Astrocyte (in vitro differentiated cells and primary cell): Measurements from ENCODE around the gene NOL4L. TPM values are rescaled to one million over a fixed set of nuclear protein-coding genes. Genes with fewer than 3 reads are reported as not detected.

Experiments used
- DNase-seq: peaks from one replicate; pipeline ENCODE4 v3.0.0-alpha.2; 2010; ENCODE audit warnings: low read depth
- FAIRE-seq: peaks from 2 replicates; lab custom pipeline; 2011; peaks lifted over from hg19 to GRCh38; lab: Jason Lieb, UNC
- H2AFZ ChIP-seq: 2 replicates; pipeline ENCODE4 v1.6.0; 2012; ENCODE audit warnings: low read depth, low read length, inconsistent platforms
- H3K27ac ChIP-seq: 2 replicates; pipeline ENCODE4 v1.5.1; 2011; ENCODE audit warnings: low read depth, low read length, inconsistent platforms
- H3K27me3 ChIP-seq: 2 replicates; pipeline ENCODE4 v1.6.0; 2011; ENCODE audit warnings: low read length, inconsistent platforms; ENCODE audit not compliant: insufficient read depth
- H3K36me3 ChIP-seq: 2 replicates; pipeline ENCODE4 v1.5.1; 2011; ENCODE audit warnings: low read length, inconsistent platforms; ENCODE audit not compliant: insufficient read depth
- H3K4me1 ChIP-seq: 2 replicates; pipeline ENCODE4 v1.5.1; 2011; ENCODE audit warnings: low read length, inconsistent platforms; ENCODE audit not compliant: insufficient read depth
- H3K4me2 ChIP-seq: 2 replicates; pipeline ENCODE4 v1.6.0; 2012; ENCODE audit warnings: low read length, inconsistent platforms
- H3K4me3 ChIP-seq: 2 replicates; pipeline ENCODE4 v1.5.1; 2011; ENCODE audit warnings: low read depth, mild to moderate bottlenecking, low read length, inconsistent platforms; ENCODE audit not compliant: insufficient read depth
- H3K79me2 ChIP-seq: 2 replicates; pipeline ENCODE4 v1.6.0; 2012; ENCODE audit warnings: mild to moderate bottlenecking, low read length, inconsistent platforms; ENCODE audit not compliant: insufficient read depth
- H3K9ac ChIP-seq: 2 replicates; pipeline ENCODE4 v1.6.0; 2012; ENCODE audit warnings: mild to moderate bottlenecking, low read length, inconsistent platforms
- H3K9me3 ChIP-seq: 2 replicates; pipeline ENCODE4 v1.5.1; 2012; ENCODE audit warnings: low read depth, mild to moderate bottlenecking, low read length, inconsistent platforms; ENCODE audit not compliant: insufficient read depth
- H4K20me1 ChIP-seq: 2 replicates; pipeline ENCODE4 v1.6.0; 2012; ENCODE audit warnings: low read length, inconsistent platforms; ENCODE audit not compliant: insufficient read depth
- H3K27ac Mint-ChIP-seq: one replicate; pipeline ENCODE4 v1.8.0; 2021; ENCODE audit warnings: mild to moderate bottlenecking, mixed read lengths; ENCODE audit not compliant: unreplicated experiment
- H3K27me3 Mint-ChIP-seq: one replicate; pipeline ENCODE4 v1.8.0; 2021; ENCODE audit warnings: low read depth, mixed read lengths; ENCODE audit not compliant: unreplicated experiment
- H3K36me3 Mint-ChIP-seq: one replicate; pipeline ENCODE4 v1.8.0; 2021; ENCODE audit warnings: low read depth, mixed read lengths; ENCODE audit not compliant: unreplicated experiment
- H3K4me1 Mint-ChIP-seq: one replicate; pipeline ENCODE4 v1.8.0; 2021; ENCODE audit warnings: low read depth, mixed read lengths; ENCODE audit not compliant: unreplicated experiment
- H3K4me3 Mint-ChIP-seq: one replicate; pipeline ENCODE4 v1.8.0; 2021; ENCODE audit warnings: mild to moderate bottlenecking, moderate library complexity, mixed read lengths; ENCODE audit not compliant: unreplicated experiment
- H3K9me3 Mint-ChIP-seq: one replicate; pipeline ENCODE4 v1.8.0; 2021; ENCODE audit warnings: mild to moderate bottlenecking, mixed read lengths; ENCODE audit not compliant: unreplicated experiment
- EZH2 ChIP-seq: IDR thresholded peaks from 2 replicates; pipeline ENCODE4 v1.6.1; 2012; ENCODE audit warnings: mild to moderate bottlenecking, low read length, inconsistent platforms; ENCODE audit not compliant: insufficient read depth
- total RNA-seq: library from RNA; stranded (reverse); gene quantifications from 2 replicates; pipeline ENCODE4 v1.2.1, GENCODE V29; 2021
- TF ChIP-seq, protein P1 (sequence below): IDR thresholded peaks from 2 replicates; pipeline ENCODE4 v1.5.1; 2011; ENCODE audit warnings: low read depth, mild to moderate bottlenecking, inconsistent platforms, low read length, moderate library complexity; ENCODE audit not compliant: insufficient read depth

The NOL4L gene
- total RNA-seq, 1 donor from 2014 or later: 35.5 TPM

DNA sequence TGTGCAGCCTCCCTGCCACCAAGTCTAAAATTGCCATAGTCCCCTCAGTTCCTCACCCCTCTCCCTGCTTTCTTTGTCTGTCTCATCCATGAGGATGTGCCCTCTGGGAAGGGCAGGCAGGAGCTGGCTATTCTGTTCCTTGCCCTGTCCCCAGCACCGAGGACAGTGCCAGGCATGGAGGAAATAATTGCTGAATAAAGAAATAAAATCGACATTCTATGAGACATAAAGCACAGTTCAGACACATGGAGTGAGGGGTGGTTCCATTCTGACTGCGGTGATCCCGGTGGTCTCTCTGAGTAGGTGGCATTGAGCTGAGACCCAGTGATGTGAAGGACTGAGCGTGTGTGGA is 23.5 kb upstream of the NOL4L start:
- peaks cover 7% of the 10 kb centered on the region for H3K4me1 Mint-ChIP-seq
- Histone ChIP-seq H3K27ac (no peak overlapping the region), H3K9me3 (no peaks in the 10 kb centered on the region), H3K9ac (no peak overlapping the region), H3K36me3 (no peaks in the 10 kb centered on the region), H2AFZ (no peak overlapping the region), H3K4me1 (no peaks in the 10 kb centered on the region), H3K27me3 (peaks cover 22% of the 10 kb centered on the region), H3K79me2 (no peaks in the 10 kb centered on the region), H4K20me1 (no peaks in the 10 kb centered on the region), H3K4me3 (no peak overlapping the region), H3K4me2 (no peak overlapping the region)
- H3K36me3 Mint-ChIP-seq: no peaks in the 10 kb centered on the region
- H3K27me3 Mint-ChIP-seq: peaks cover 45% of the 10 kb centered on the region
- no peak for TF ChIP-seq EZH2
- TF ChIP-seq, protein P1, sequence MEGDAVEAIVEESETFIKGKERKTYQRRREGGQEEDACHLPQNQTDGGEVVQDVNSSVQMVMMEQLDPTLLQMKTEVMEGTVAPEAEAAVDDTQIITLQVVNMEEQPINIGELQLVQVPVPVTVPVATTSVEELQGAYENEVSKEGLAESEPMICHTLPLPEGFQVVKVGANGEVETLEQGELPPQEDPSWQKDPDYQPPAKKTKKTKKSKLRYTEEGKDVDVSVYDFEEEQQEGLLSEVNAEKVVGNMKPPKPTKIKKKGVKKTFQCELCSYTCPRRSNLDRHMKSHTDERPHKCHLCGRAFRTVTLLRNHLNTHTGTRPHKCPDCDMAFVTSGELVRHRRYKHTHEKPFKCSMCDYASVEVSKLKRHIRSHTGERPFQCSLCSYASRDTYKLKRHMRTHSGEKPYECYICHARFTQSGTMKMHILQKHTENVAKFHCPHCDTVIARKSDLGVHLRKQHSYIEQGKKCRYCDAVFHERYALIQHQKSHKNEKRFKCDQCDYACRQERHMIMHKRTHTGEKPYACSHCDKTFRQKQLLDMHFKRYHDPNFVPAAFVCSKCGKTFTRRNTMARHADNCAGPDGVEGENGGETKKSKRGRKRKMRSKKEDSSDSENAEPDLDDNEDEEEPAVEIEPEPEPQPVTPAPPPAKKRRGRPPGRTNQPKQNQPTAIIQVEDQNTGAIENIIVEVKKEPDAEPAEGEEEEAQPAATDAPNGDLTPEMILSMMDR: no peak
- H3K9me3 Mint-ChIP-seq: no peaks in the 10 kb centered on the region
- H3K27ac Mint-ChIP-seq: no peak overlapping the region
- H3K4me3 Mint-ChIP-seq: no peak overlapping the region
- FAIRE-seq: no peak
- no peak for DNase-seq

DNA sequence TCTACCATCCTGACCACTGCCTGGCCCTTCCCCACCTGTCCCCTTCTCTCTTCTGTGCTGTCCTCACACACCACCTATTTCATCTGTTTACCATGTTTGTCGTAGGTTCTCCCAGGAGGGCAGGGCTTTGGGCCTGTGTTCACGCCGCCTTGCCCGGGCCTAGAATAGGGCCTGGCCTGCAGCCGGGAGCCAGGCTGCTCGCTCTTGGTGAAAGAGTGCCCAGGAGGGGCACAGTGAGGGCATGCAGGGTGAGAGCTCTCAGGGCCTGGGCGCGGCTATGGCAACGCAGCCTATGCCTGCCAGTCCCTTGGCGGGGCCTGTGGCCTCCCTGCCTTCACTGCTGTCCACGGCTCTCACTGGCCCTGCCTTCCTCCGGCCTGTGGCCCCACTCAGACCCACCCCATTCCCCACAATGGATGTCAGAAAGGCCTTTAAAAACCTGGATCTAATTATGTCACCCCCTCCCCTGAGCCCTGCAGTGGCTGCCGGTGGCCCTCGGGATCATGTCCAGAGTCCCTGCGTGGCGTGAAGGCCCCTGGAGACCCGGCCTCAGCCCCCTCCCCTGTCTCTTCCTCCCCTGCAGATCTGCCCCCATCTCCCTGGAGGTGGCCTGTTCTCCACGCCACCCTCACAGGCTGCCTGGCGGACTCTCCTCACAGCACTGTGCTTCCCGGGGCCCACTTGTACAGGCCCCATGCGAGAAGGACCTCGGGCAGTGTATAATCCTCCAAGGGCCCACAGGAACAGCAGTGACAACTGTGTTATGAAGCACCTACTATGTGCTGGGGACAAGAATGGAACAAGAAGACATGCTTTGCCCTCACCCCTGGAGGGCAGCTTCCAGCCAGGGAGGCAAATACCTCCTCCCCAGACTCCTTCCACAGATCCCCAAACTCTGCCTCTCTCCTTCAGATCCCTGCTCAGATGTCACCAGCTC is 22.9 kb upstream of the NOL4L start:
- H3K27ac ChIP-seq: no peak overlapping the region
- no peak overlapping the region for H3K9ac ChIP-seq
- H4K20me1 ChIP-seq: no peaks in the 10 kb centered on the region
- no peaks in the 10 kb centered on the region for H3K9me3 Mint-ChIP-seq
- no peak overlapping the region for H3K4me2 ChIP-seq
- peaks cover 22% of the 10 kb centered on the region for H3K27me3 ChIP-seq
- no peak overlapping the region for H3K27ac Mint-ChIP-seq
- DNase-seq (no peak), FAIRE-seq (no peak)
- no peak overlapping the region for H3K4me3 Mint-ChIP-seq
- H3K9me3 ChIP-seq: no peaks in the 10 kb centered on the region
- H3K79me2 ChIP-seq: no peaks in the 10 kb centered on the region
- H3K36me3 Mint-ChIP-seq: no peaks in the 10 kb centered on the region
- no peaks in the 10 kb centered on the region for H3K36me3 ChIP-seq
- H3K27me3 Mint-ChIP-seq: peaks cover 41% of the 10 kb centered on the region
- H3K4me1 Mint-ChIP-seq: peaks cover 7% of the 10 kb centered on the region
- TF ChIP-seq, protein P1: no peak
- TF ChIP-seq EZH2: no peak
- H3K4me1 ChIP-seq: no peaks in the 10 kb centered on the region
- no peak overlapping the region for H2AFZ ChIP-seq
- H3K4me3 ChIP-seq: no peak overlapping the region

GRCh38 chr20:32607324-32607723 is 22.2 kb upstream of the NOL4L start:
- H3K9me3 Mint-ChIP-seq: no peaks in the 10 kb centered on the region
- H3K4me1 Mint-ChIP-seq: peaks cover 7% of the 10 kb centered on the region
- H4K20me1 ChIP-seq: no peaks in the 10 kb centered on the region

More at GRCh38 chr20:32607324-32607723, 22.2 kb upstream of the NOL4L start:
- FAIRE-seq: no peak
- Mint-ChIP-seq H3K4me3 (no peak overlapping the region), H3K27ac (no peak overlapping the region), H3K36me3 (no peaks in the 10 kb centered on the region), H3K27me3 (peaks cover 45% of the 10 kb centered on the region)
- Histone ChIP-seq H3K36me3 (no peaks in the 10 kb centered on the region), H3K79me2 (no peaks in the 10 kb centered on the region), H3K27me3 (peaks cover 22% of the 10 kb centered on the region), H2AFZ (no peak overlapping the region), H3K4me3 (no peak overlapping the region), H3K9me3 (no peaks in the 10 kb centered on the region), H3K4me2 (no peak overlapping the region), H3K4me1 (no peaks in the 10 kb centered on the region), H3K9ac (no peak overlapping the region), H3K27ac (no peak overlapping the region)
- DNase-seq: no peak
- TF ChIP-seq EZH2: no peak
- TF ChIP-seq, protein P1: no peak
